Uterus (tissue), 2 donors: ENCODE measurements around the gene LLGL1.

Source experiments
- CTCF ChIP-seq, 4 experiments: fragments of 200-600 bp in 2 of 4; fragments of 450-650 bp in 2 of 4; sonication (generic) in 2 of 4; IDR thresholded peaks; one replicate each; pipeline ENCODE4 v1.5.1; 2016 to 2019; ENCODE audit warnings: antibody characterized with exemption in 4 of 4, mild to moderate bottlenecking in 2 of 4, moderate library complexity in 1 of 4
- POLR2A ChIP-seq, 2 donors: fragments of 450-650 bp; IDR thresholded peaks; one replicate each; pipeline ENCODE4 v1.6.1; 2016; ENCODE audit warnings: antibody characterized with exemption in 2 of 2, mild to moderate bottlenecking in 1 of 2, moderate library complexity in 1 of 2

- TF ChIP-seq CTCF (IDR thresholded peaks at IDR 0.05) (no peak), POLR2A (IDR thresholded peaks at IDR 0.05) (no peak)
These were observed 4.3 kb downstream of the LLGL1 start for GRCh38 chr17:18229771-18230170.
